ENCODE data around the gene HIC1. TPM values are rescaled to one million over a fixed set of nuclear protein-coding genes. Genes with fewer than 3 reads are reported as not detected.

HIC1 gene
- total RNA-seq, 1 donor from 2014 or later = 8.8 TPM

GRCh38 chr17:2085648-2085949, 30.7 kb downstream of the HIC1 start:
- DNase-seq (ENCODE audit: low spot score) = no peak
- H3K27ac Mint-ChIP-seq (ENCODE audit: unreplicated experiment) = peak overlapping the region; percentile 72
- H3K4me1 Mint-ChIP-seq (ENCODE audit: low read depth) = peaks cover 53% of the 10 kb centered on the region
- H3K9me3 Mint-ChIP-seq (ENCODE audit: low read depth) = no peaks in the 10 kb centered on the region
- no peak for TF ChIP-seq CTCF (IDR thresholded peaks at IDR 0.05)
- H3K27me3 Mint-ChIP-seq (ENCODE audit: low read depth) = no peaks in the 10 kb centered on the region
- peaks cover 13% of the 10 kb centered on the region for H3K36me3 Mint-ChIP-seq (ENCODE audit: low read depth)
- H3K4me3 Mint-ChIP-seq (ENCODE audit: unreplicated experiment) = no peak overlapping the region

DNA sequence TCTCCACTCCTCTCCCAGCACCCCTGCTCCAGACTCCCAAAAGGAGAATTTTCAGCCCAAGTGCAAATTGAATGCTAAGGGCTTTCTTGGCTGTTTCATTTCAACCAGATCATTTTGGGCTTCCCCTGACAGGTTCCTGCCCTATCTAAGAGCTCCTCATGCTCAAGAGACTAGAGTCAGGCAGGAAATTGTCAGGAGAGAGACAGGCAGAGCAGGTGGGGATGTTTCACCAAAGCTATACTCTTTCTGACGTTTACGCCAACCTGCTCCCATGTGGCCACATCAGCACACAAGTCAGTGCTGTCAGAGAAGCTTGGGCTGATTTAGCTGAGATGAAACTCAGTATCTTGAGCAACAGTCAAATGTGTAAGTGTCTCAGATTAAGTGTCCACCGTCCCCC, 31.4 kb downstream of the HIC1 start:
- no peaks in the 10 kb centered on the region for H3K9me3 Mint-ChIP-seq (ENCODE audit: low read depth)
- H3K36me3 Mint-ChIP-seq (ENCODE audit: low read depth) = peaks cover 12% of the 10 kb centered on the region
- H3K27ac Mint-ChIP-seq (ENCODE audit: unreplicated experiment) = peak overlapping the region; percentile 72
- H3K4me3 Mint-ChIP-seq (ENCODE audit: unreplicated experiment) = no peak overlapping the region
- no peak for DNase-seq (ENCODE audit: low spot score)
- no peaks in the 10 kb centered on the region for H3K27me3 Mint-ChIP-seq (ENCODE audit: low read depth)
- H3K4me1 Mint-ChIP-seq (ENCODE audit: low read depth) = peaks cover 60% of the 10 kb centered on the region
- no peak for TF ChIP-seq CTCF (IDR thresholded peaks at IDR 0.05)

DNA sequence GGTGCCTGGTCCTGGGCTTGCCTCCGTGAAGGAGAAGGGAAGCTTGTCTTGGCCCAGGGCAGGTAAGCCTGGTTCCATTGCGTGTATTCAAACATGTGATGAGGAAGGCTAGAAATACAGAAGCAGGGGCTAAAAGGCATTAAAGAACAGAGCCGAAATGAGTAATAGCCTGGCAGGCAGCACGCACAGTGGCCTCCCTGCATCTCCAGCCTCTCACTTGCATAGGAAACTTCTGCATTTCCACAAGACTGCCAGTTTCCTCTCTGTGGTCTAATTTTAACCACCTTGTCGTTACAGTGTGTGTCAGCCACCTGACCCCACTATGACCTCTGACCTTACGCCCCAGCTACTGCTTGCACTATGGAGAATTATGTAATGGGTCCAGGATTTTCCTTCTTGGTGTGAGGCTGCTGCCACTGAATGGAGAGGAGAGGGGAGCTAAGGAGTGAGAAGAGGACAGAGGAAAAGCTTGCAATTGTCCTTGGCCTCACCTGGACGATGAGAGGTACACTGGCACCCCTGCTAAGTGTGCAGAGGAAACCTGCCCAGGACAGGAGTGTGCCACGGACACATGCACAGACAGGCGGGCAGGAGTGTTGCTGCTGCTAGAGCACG, 32.8 kb downstream of the HIC1 start:
- peaks cover 5% of the 10 kb centered on the region for H3K36me3 Mint-ChIP-seq (ENCODE audit: low read depth)
- TF ChIP-seq CTCF (IDR thresholded peaks at IDR 0.05) = no peak
- H3K4me1 Mint-ChIP-seq (ENCODE audit: low read depth) = peaks cover 65% of the 10 kb centered on the region
- no peaks in the 10 kb centered on the region for H3K27me3 Mint-ChIP-seq (ENCODE audit: low read depth)
- DNase-seq (ENCODE audit: low spot score) = no peak
- H3K27ac Mint-ChIP-seq (ENCODE audit: unreplicated experiment) = peak overlapping the region; percentile 32
- no peak overlapping the region for H3K4me3 Mint-ChIP-seq (ENCODE audit: unreplicated experiment)
- H3K9me3 Mint-ChIP-seq (ENCODE audit: low read depth) = no peaks in the 10 kb centered on the region

DNA sequence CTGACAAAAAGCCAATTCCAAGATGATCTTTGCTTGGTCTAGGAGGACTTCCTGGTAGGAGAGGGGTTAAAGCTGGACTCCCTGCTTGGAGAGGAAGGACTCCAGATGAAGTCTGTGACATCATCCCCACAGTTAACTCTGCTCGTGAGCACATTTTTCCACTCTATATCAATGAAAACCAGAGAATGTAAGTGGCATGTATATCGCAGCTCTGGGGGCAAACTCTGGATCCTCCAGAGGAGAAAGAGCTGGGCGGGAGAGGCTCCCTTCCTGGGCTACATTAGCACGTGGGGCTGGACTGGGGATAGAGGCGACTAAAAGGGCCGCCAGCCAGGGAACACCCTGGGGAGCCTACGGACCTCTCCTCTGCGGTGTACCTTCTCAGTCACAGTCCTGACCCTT, 34.1 kb downstream of the HIC1 start:
- H3K27me3 Mint-ChIP-seq (ENCODE audit: low read depth) = no peaks in the 10 kb centered on the region
- TF ChIP-seq CTCF (IDR thresholded peaks at IDR 0.05) = no peak
- H3K36me3 Mint-ChIP-seq (ENCODE audit: low read depth) = peaks cover 5% of the 10 kb centered on the region
- H3K4me1 Mint-ChIP-seq (ENCODE audit: low read depth) = peaks cover 65% of the 10 kb centered on the region
- H3K4me3 Mint-ChIP-seq (ENCODE audit: unreplicated experiment) = peak overlapping the region; percentile 52
- peak overlapping the region; percentile 70 for H3K27ac Mint-ChIP-seq (ENCODE audit: unreplicated experiment)
- no peaks in the 10 kb centered on the region for H3K9me3 Mint-ChIP-seq (ENCODE audit: low read depth)
- DNase-seq (ENCODE audit: low spot score) = no peak

DNA sequence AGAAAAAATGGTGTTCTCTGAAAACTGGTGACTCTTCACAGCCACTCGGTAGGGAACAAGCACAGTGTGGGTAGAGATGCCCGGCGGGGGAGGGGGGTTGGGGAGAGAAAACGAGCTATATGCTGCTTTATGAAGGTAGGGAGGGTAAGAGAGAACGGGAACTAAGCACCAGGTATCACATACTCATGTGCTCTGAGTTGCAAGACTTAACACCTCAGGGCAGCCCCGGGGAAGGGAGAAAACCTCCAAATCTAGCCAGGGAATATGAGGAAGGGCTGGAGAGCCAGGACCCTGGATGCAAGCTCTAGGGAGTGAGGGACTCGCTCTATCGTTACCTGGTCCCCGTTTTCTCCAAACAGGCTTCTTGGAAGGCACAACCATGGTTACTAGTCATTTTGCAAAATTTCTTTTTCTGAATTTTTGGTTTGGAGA, 35.3 kb downstream of the HIC1 start:
- TF ChIP-seq CTCF (IDR thresholded peaks at IDR 0.05) = no peak
- peaks cover 5% of the 10 kb centered on the region for H3K36me3 Mint-ChIP-seq (ENCODE audit: low read depth)
- H3K4me3 Mint-ChIP-seq (ENCODE audit: unreplicated experiment) = no peak overlapping the region
- no peaks in the 10 kb centered on the region for H3K27me3 Mint-ChIP-seq (ENCODE audit: low read depth)
- H3K27ac Mint-ChIP-seq (ENCODE audit: unreplicated experiment) = peak overlapping the region; percentile 36
- H3K4me1 Mint-ChIP-seq (ENCODE audit: low read depth) = peaks cover 57% of the 10 kb centered on the region
- DNase-seq (ENCODE audit: low spot score) = no peak
- no peaks in the 10 kb centered on the region for H3K9me3 Mint-ChIP-seq (ENCODE audit: low read depth)

All from chondrocyte (in vitro differentiated cells).